HEK293 (cell line): Measurements from ENCODE around the gene NISCH.

Source experiments
- GLI2 ChIP-seq: fragments of 450-650 bp; formaldehyde crosslinking; IDR thresholded peaks from 2 replicates; pipeline ENCODE4; 2017; ENCODE audit warnings: missing biosample characterization, missing genetic modification characterization, low read depth, borderline replicate concordance
- GLIS2 ChIP-seq: fragments of 450-650 bp; formaldehyde crosslinking; IDR thresholded peaks from 2 replicates; pipeline ENCODE4 v1.5.1; 2016; ENCODE audit warnings: missing biosample characterization, missing genetic modification characterization
- REPIN1 ChIP-seq: fragments of 450-650 bp; formaldehyde crosslinking; IDR thresholded peaks from 2 replicates; pipeline ENCODE4 v1.5.1; 2017; ENCODE audit warnings: missing biosample characterization, missing genetic modification characterization, low read depth
- SCRT1 ChIP-seq: fragments of 450-650 bp; formaldehyde crosslinking; IDR thresholded peaks from 2 replicates; pipeline ENCODE4 v1.5.1; 2016; ENCODE audit warnings: missing biosample characterization, missing genetic modification characterization, borderline replicate concordance
- SP2 ChIP-seq: fragments of 450-650 bp; formaldehyde crosslinking; IDR thresholded peaks from 2 replicates; pipeline ENCODE4 v1.5.1; 2016; ENCODE audit warnings: missing biosample characterization, missing genetic modification characterization
- ZNF114 ChIP-seq: fragments of 450-650 bp; formaldehyde crosslinking; IDR thresholded peaks from 2 replicates; pipeline ENCODE4 v1.5.0; 2017; ENCODE audit warnings: missing biosample characterization, missing genetic modification characterization
- ZNF138 ChIP-seq: fragments of 450-650 bp; formaldehyde crosslinking; IDR thresholded peaks from 2 replicates; pipeline ENCODE4 v1.5.1; 2016; ENCODE audit warnings: missing biosample characterization, missing genetic modification characterization, borderline replicate concordance
- ZNF16 ChIP-seq: fragments of 450-650 bp; formaldehyde crosslinking; IDR thresholded peaks from 2 replicates; pipeline ENCODE4 v1.5.1; 2016; ENCODE audit warnings: low read depth, missing biosample characterization, missing genetic modification characterization
- ZNF184 ChIP-seq: fragments of 450-650 bp; IDR thresholded peaks from 2 replicates; pipeline ENCODE4 v1.5.1; 2018; ENCODE audit warnings: missing biosample characterization, mild to moderate bottlenecking, missing genetic modification characterization
- ZNF266 ChIP-seq: fragments of 450-650 bp; formaldehyde crosslinking; IDR thresholded peaks from 2 replicates; pipeline ENCODE4 v1.5.1; 2016; ENCODE audit warnings: missing biosample characterization, missing genetic modification characterization, low read depth
- ZNF335 ChIP-seq: fragments of 450-650 bp; formaldehyde crosslinking; conservative IDR thresholded peaks from 2 replicates; pipeline ENCODE4 v1.5.1; 2016; ENCODE audit warnings: missing biosample characterization, missing genetic modification characterization
- ZNF366 ChIP-seq: fragments of 450-650 bp; formaldehyde crosslinking; conservative IDR thresholded peaks from 2 replicates; pipeline ENCODE4 v1.5.1; 2016; ENCODE audit warnings: missing biosample characterization, missing genetic modification characterization
- ZNF558 ChIP-seq: fragments of 450-650 bp; formaldehyde crosslinking; IDR thresholded peaks from 2 replicates; pipeline ENCODE4 v1.5.1; 2016; ENCODE audit warnings: missing biosample characterization, missing genetic modification characterization
- ZNF596 ChIP-seq: fragments of 450-650 bp; IDR thresholded peaks from 2 replicates; pipeline ENCODE4 v1.5.0; 2018; ENCODE audit warnings: missing biosample characterization, mild to moderate bottlenecking, missing genetic modification characterization, moderate library complexity
- ZNF621 ChIP-seq: fragments of 450-650 bp; formaldehyde crosslinking; IDR thresholded peaks from 2 replicates; pipeline ENCODE4 v1.5.1; 2017; ENCODE audit warnings: missing biosample characterization, missing genetic modification characterization
- ZNF626 ChIP-seq: fragments of 450-650 bp; sonication (Bioruptor Pico); formaldehyde crosslinking; IDR thresholded peaks from 2 replicates; pipeline ENCODE4 v1.5.1; 2018; ENCODE audit warnings: missing biosample characterization, missing genetic modification characterization, inconsistent platforms
- TF ChIP-seq, protein P1 (sequence below): fragments of 450-650 bp; formaldehyde crosslinking; IDR thresholded peaks from 2 replicates; pipeline ENCODE4 v1.5.1; 2016; ENCODE audit warnings: missing biosample characterization, missing genetic modification characterization, borderline replicate concordance
- TF ChIP-seq, protein P2 (sequence below): fragments of 450-650 bp; formaldehyde crosslinking; IDR thresholded peaks from 2 replicates; pipeline ENCODE4 v1.5.1; 2017; ENCODE audit warnings: missing biosample characterization, missing genetic modification characterization
- TF ChIP-seq, protein P3 (sequence below): fragments of 450-650 bp; formaldehyde crosslinking; IDR thresholded peaks from 2 replicates; pipeline ENCODE4 v1.5.1; 2016; ENCODE audit warnings: missing biosample characterization, missing genetic modification characterization
- TF ChIP-seq, protein P4 (sequence below): fragments of 450-650 bp; formaldehyde crosslinking; IDR thresholded peaks from 2 replicates; pipeline ENCODE4 v1.5.1; 2017; ENCODE audit warnings: missing biosample characterization, missing genetic modification characterization
- TF ChIP-seq, protein P5 (sequence below): fragments of 450-650 bp; formaldehyde crosslinking; IDR thresholded peaks from 2 replicates; pipeline ENCODE4 v1.5.1; 2016; ENCODE audit warnings: missing biosample characterization, missing genetic modification characterization
- TF ChIP-seq, protein P6 (sequence below): fragments of 450-650 bp; formaldehyde crosslinking; IDR thresholded peaks from 2 replicates; pipeline ENCODE4 v1.5.1; 2017; ENCODE audit warnings: missing biosample characterization, missing genetic modification characterization
- TF ChIP-seq, protein P7 (sequence below): fragments of 450-650 bp; formaldehyde crosslinking; IDR thresholded peaks from 2 replicates; pipeline ENCODE4 v1.5.1; 2017; ENCODE audit warnings: missing biosample characterization, missing genetic modification characterization

NISCH gene

DNA sequence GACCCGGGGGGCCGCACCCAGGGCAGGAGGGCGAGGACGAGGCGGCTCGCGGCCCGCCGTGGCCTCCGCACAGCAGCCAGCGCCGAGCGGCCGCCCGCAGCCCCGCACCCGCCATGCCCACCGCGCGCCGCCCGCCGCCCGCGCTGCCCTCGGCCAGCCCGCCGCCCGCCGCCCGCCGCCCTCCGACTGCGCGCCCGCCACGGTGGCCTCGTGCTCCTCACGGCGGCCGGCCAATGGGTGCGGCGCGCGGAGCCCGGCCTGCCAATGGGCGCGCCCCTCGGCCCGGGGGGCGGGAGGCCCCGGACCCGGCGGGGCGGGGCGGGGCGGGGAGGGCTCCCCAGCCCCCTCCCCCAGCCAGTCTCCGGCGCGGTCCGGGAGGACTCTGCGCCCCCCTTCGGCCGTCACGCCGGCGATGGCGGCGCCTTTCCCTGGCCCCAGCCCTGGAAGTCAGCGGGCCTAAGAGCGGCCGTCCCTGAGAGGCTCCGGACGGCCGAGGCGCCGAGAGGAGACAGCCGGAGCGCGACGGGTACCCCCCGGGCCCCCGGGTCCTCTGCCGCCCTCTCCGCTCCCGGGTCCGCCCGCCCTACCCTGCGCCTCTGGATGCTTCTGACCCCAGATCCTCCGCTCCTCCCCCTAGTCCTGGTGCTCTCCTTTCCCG lies 78.3 kb downstream of the NISCH start, which contains the start of gene NT5DC2 (continued):
- TF ChIP-seq, protein P1, sequence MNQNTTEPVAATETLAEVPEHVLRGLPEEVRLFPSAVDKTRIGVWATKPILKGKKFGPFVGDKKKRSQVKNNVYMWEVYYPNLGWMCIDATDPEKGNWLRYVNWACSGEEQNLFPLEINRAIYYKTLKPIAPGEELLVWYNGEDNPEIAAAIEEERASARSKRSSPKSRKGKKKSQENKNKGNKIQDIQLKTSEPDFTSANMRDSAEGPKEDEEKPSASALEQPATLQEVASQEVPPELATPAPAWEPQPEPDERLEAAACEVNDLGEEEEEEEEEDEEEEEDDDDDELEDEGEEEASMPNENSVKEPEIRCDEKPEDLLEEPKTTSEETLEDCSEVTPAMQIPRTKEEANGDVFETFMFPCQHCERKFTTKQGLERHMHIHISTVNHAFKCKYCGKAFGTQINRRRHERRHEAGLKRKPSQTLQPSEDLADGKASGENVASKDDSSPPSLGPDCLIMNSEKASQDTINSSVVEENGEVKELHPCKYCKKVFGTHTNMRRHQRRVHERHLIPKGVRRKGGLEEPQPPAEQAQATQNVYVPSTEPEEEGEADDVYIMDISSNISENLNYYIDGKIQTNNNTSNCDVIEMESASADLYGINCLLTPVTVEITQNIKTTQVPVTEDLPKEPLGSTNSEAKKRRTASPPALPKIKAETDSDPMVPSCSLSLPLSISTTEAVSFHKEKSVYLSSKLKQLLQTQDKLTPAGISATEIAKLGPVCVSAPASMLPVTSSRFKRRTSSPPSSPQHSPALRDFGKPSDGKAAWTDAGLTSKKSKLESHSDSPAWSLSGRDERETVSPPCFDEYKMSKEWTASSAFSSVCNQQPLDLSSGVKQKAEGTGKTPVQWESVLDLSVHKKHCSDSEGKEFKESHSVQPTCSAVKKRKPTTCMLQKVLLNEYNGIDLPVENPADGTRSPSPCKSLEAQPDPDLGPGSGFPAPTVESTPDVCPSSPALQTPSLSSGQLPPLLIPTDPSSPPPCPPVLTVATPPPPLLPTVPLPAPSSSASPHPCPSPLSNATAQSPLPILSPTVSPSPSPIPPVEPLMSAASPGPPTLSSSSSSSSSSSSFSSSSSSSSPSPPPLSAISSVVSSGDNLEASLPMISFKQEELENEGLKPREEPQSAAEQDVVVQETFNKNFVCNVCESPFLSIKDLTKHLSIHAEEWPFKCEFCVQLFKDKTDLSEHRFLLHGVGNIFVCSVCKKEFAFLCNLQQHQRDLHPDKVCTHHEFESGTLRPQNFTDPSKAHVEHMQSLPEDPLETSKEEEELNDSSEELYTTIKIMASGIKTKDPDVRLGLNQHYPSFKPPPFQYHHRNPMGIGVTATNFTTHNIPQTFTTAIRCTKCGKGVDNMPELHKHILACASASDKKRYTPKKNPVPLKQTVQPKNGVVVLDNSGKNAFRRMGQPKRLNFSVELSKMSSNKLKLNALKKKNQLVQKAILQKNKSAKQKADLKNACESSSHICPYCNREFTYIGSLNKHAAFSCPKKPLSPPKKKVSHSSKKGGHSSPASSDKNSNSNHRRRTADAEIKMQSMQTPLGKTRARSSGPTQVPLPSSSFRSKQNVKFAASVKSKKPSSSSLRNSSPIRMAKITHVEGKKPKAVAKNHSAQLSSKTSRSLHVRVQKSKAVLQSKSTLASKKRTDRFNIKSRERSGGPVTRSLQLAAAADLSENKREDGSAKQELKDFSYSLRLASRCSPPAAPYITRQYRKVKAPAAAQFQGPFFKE (tag by site-specific recombination) = no peak
- peak; percentile 48; the same call in 1 of the 2 replicates for TF ChIP-seq GLIS2 (tag by site-specific recombination)
- no peak for TF ChIP-seq ZNF596 (tag by site-specific recombination)
- TF ChIP-seq, protein P2, sequence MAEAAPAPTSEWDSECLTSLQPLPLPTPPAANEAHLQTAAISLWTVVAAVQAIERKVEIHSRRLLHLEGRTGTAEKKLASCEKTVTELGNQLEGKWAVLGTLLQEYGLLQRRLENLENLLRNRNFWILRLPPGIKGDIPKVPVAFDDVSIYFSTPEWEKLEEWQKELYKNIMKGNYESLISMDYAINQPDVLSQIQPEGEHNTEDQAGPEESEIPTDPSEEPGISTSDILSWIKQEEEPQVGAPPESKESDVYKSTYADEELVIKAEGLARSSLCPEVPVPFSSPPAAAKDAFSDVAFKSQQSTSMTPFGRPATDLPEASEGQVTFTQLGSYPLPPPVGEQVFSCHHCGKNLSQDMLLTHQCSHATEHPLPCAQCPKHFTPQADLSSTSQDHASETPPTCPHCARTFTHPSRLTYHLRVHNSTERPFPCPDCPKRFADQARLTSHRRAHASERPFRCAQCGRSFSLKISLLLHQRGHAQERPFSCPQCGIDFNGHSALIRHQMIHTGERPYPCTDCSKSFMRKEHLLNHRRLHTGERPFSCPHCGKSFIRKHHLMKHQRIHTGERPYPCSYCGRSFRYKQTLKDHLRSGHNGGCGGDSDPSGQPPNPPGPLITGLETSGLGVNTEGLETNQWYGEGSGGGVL (tag by site-specific recombination) = peak; percentile 32; the same call in 1 of the 2 replicates
- no peak for TF ChIP-seq ZNF558 (tag by site-specific recombination)
- TF ChIP-seq ZNF266 = no peak
- no peak for TF ChIP-seq SCRT1 (tag by site-specific recombination)
- TF ChIP-seq GLI2 = no peak
- TF ChIP-seq, protein P3, sequence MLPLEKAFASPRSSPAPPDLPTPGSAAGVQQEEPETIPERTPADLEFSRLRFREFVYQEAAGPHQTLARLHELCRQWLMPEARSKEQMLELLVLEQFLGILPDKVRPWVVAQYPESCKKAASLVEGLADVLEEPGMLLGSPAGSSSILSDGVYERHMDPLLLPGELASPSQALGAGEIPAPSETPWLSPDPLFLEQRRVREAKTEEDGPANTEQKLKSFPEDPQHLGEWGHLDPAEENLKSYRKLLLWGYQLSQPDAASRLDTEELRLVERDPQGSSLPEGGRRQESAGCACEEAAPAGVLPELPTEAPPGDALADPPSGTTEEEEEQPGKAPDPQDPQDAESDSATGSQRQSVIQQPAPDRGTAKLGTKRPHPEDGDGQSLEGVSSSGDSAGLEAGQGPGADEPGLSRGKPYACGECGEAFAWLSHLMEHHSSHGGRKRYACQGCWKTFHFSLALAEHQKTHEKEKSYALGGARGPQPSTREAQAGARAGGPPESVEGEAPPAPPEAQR (tag by site-specific recombination) = no peak
- TF ChIP-seq, protein P4, sequence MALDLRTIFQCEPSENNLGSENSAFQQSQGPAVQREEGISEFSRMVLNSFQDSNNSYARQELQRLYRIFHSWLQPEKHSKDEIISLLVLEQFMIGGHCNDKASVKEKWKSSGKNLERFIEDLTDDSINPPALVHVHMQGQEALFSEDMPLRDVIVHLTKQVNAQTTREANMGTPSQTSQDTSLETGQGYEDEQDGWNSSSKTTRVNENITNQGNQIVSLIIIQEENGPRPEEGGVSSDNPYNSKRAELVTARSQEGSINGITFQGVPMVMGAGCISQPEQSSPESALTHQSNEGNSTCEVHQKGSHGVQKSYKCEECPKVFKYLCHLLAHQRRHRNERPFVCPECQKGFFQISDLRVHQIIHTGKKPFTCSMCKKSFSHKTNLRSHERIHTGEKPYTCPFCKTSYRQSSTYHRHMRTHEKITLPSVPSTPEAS (tag by site-specific recombination) = no peak
- no peak for TF ChIP-seq ZNF621
- TF ChIP-seq, protein P5, sequence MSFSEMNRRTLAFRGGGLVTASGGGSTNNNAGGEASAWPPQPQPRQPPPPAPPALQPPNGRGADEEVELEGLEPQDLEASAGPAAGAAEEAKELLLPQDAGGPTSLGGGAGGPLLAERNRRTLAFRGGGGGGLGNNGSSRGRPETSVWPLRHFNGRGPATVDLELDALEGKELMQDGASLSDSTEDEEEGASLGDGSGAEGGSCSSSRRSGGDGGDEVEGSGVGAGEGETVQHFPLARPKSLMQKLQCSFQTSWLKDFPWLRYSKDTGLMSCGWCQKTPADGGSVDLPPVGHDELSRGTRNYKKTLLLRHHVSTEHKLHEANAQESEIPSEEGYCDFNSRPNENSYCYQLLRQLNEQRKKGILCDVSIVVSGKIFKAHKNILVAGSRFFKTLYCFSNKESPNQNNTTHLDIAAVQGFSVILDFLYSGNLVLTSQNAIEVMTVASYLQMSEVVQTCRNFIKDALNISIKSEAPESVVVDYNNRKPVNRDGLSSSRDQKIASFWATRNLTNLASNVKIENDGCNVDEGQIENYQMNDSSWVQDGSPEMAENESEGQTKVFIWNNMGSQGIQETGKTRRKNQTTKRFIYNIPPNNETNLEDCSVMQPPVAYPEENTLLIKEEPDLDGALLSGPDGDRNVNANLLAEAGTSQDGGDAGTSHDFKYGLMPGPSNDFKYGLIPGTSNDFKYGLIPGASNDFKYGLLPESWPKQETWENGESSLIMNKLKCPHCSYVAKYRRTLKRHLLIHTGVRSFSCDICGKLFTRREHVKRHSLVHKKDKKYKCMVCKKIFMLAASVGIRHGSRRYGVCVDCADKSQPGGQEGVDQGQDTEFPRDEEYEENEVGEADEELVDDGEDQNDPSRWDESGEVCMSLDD (tag by site-specific recombination) = peak; percentile 69
- no peak for TF ChIP-seq REPIN1 (tag by site-specific recombination)
- TF ChIP-seq ZNF138 (tag by site-specific recombination) = no peak
- TF ChIP-seq, protein P6, sequence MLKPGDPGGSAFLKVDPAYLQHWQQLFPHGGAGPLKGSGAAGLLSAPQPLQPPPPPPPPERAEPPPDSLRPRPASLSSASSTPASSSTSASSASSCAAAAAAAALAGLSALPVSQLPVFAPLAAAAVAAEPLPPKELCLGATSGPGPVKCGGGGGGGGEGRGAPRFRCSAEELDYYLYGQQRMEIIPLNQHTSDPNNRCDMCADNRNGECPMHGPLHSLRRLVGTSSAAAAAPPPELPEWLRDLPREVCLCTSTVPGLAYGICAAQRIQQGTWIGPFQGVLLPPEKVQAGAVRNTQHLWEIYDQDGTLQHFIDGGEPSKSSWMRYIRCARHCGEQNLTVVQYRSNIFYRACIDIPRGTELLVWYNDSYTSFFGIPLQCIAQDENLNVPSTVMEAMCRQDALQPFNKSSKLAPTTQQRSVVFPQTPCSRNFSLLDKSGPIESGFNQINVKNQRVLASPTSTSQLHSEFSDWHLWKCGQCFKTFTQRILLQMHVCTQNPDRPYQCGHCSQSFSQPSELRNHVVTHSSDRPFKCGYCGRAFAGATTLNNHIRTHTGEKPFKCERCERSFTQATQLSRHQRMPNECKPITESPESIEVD = no peak
- TF ChIP-seq SP2 (tag by site-specific recombination) = peak; percentile 29; the same call in 1 of the 2 replicates
- no peak for TF ChIP-seq ZNF626 (tag by site-specific recombination)
- TF ChIP-seq ZNF114 (tag by site-specific recombination) = no peak
- TF ChIP-seq, protein P7, sequence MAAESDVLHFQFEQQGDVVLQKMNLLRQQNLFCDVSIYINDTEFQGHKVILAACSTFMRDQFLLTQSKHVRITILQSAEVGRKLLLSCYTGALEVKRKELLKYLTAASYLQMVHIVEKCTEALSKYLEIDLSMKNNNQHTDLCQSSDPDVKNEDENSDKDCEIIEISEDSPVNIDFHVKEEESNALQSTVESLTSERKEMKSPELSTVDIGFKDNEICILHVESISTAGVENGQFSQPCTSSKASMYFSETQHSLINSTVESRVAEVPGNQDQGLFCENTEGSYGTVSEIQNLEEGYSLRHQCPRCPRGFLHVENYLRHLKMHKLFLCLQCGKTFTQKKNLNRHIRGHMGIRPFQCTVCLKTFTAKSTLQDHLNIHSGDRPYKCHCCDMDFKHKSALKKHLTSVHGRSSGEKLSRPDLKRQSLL (tag by site-specific recombination) = no peak
- TF ChIP-seq ZNF16 (tag by site-specific recombination) = no peak
- TF ChIP-seq ZNF184 (tag by site-specific recombination) = no peak
- no peak for TF ChIP-seq ZNF366 (tag by site-specific recombination)
- TF ChIP-seq ZNF335 (tag by site-specific recombination) = peak; percentile 64
